ENCODE data around the gene SP7.

SP7 gene

GRCh38 chr12:53295891-53296219, 40.3 kb downstream of the SP7 start:
- H3K9me3 ChIP-seq (ENCODE audit: control insufficient read depth in 2 of 2, low read length in 2 of 2), result no peaks in the 10 kb centered on the region
- no peaks in the 10 kb centered on the region for H3K27me3 ChIP-seq (ENCODE audit: control insufficient read depth in 1 of 2, insufficient read depth in 2 of 2, low read length in 2 of 2)
- H3K4me3 ChIP-seq (ENCODE audit: low read length in 2 of 2), result peak overlapping the region; percentile 94 to 100
- peak overlapping the region; percentile 82 to 99 for H3K9ac ChIP-seq (ENCODE audit: low read length in 2 of 2)
- peaks cover 51% of the 10 kb centered on the region for H3K4me1 ChIP-seq (ENCODE audit: control insufficient read depth, insufficient read depth, low read length)
- H3K36me3 ChIP-seq (ENCODE audit: control insufficient read depth in 2 of 2, insufficient read depth in 2 of 2, low read length in 2 of 2), result peaks cover 5 to 8% of the 10 kb centered on the region in 2 donors
- H3K27ac ChIP-seq (ENCODE audit: low read length), result peak overlapping the region; percentile 89

- Histone ChIP-seq H3K27ac (ENCODE audit: low read length) (peak within 1 kb of the TSS; percentile 89), H3K9me3 (ENCODE audit: control insufficient read depth in 2 of 2, low read length in 2 of 2) (no peaks in the 10 kb centered on the region), H3K9ac (ENCODE audit: low read length in 2 of 2) (peak within 1 kb of the TSS; percentile 82 to 99), H3K36me3 (ENCODE audit: control insufficient read depth in 2 of 2, insufficient read depth in 2 of 2, low read length in 2 of 2) (peaks cover 5 to 8% of the 10 kb centered on the region in 2 donors), H3K4me1 (ENCODE audit: control insufficient read depth, insufficient read depth, low read length) (peaks cover 46% of the 10 kb centered on the region), H3K27me3 (ENCODE audit: control insufficient read depth in 1 of 2, insufficient read depth in 2 of 2, low read length in 2 of 2) (no peaks in the 10 kb centered on the region), H3K4me3 (ENCODE audit: low read length in 2 of 2) (peak within 1 kb of the TSS; percentile 94 to 100)
Measured at GRCh38 chr12:53295070-53295890, 40.9 kb downstream of the SP7 start, which contains the start of gene PFDN5. TSS of gene PFDN5 (plus strand) at chr12:53295542. CDS start at chr12:53295568, 26 bp downstream.

DNA sequence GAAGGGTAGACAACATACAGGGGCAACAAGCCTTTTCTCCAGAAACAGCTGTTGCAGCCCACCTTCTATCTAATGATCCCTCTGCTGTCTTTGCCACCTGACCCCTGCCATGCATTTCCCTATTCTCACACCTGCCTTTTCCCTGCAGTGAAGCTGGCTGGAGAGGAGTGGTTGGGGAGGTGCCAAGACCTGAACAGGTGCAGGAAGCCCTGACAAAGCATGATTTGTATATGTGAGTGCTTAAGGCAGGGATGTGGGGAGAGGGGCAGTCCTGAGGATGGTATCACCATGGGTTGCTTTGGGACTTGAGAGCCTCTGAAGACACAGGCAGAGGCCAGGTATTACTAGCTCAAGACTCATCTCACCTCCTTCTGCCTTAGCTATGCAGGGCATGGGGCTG, 43.7 kb downstream of the SP7 start:
- no peaks in the 10 kb centered on the region for H3K27me3 ChIP-seq (ENCODE audit: control insufficient read depth in 1 of 2, insufficient read depth in 2 of 2, low read length in 2 of 2)
- no peak overlapping the region for H3K9ac ChIP-seq (ENCODE audit: low read length in 2 of 2)
- no peak overlapping the region for H3K4me3 ChIP-seq (ENCODE audit: low read length in 2 of 2)
- H3K4me1 ChIP-seq (ENCODE audit: control insufficient read depth, insufficient read depth, low read length), result peaks cover 30% of the 10 kb centered on the region
- peaks cover 0 to under 1% of the 10 kb centered on the region in 2 donors for H3K36me3 ChIP-seq (ENCODE audit: control insufficient read depth in 2 of 2, insufficient read depth in 2 of 2, low read length in 2 of 2)
- no peak overlapping the region for H3K27ac ChIP-seq (ENCODE audit: low read length)
- H3K9me3 ChIP-seq (ENCODE audit: control insufficient read depth in 2 of 2, low read length in 2 of 2), result no peaks in the 10 kb centered on the region

DNA sequence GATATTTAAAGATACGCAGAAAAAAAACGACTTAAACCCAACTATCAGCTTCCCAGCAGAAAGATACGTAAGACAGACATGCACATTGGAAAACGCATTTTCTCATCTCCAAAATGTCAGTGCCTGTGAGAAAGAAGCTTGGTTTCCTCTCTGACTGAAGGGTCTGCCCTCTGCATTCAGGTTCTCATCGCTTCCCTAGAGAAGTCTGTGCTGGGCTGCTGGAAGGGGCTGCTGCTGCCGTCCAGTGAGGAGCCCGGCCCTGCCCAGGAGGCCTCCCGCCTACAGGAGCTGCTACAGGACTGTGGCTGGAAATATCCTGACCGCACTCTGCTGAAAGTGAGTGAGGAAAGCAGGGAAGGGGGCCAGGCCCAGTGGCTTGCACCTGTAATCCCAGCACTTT, 45.5 kb downstream of the SP7 start:
- no peaks in the 10 kb centered on the region for H3K36me3 ChIP-seq (ENCODE audit: control insufficient read depth in 2 of 2, insufficient read depth in 2 of 2, low read length in 2 of 2)

GRCh38 chr12:53289891-53290290, 46.3 kb downstream of the SP7 start:
- Histone ChIP-seq H3K27me3 (ENCODE audit: control insufficient read depth in 1 of 2, insufficient read depth in 2 of 2, low read length in 2 of 2) (no peaks in the 10 kb centered on the region), H3K27ac (ENCODE audit: low read length) (no peak overlapping the region), H3K9ac (ENCODE audit: low read length in 2 of 2) (no peak overlapping the region), H3K4me1 (ENCODE audit: control insufficient read depth, insufficient read depth, low read length) (peaks cover 9% of the 10 kb centered on the region), H3K4me3 (ENCODE audit: low read length in 2 of 2) (no peak overlapping the region), H3K36me3 (ENCODE audit: control insufficient read depth in 2 of 2, insufficient read depth in 2 of 2, low read length in 2 of 2) (no peaks in the 10 kb centered on the region), H3K9me3 (ENCODE audit: control insufficient read depth in 2 of 2, low read length in 2 of 2) (no peaks in the 10 kb centered on the region)

More for the DNA sequence above, 45.5 kb downstream of the SP7 start:
- Histone ChIP-seq H3K9ac (ENCODE audit: low read length in 2 of 2) (no peak overlapping the region), H3K4me1 (ENCODE audit: control insufficient read depth, insufficient read depth, low read length) (peaks cover 12% of the 10 kb centered on the region), H3K27me3 (ENCODE audit: control insufficient read depth in 1 of 2, insufficient read depth in 2 of 2, low read length in 2 of 2) (no peaks in the 10 kb centered on the region), H3K27ac (ENCODE audit: low read length) (no peak overlapping the region), H3K4me3 (ENCODE audit: low read length in 2 of 2) (no peak overlapping the region), H3K9me3 (ENCODE audit: control insufficient read depth in 2 of 2, low read length in 2 of 2) (no peaks in the 10 kb centered on the region)

DNA sequence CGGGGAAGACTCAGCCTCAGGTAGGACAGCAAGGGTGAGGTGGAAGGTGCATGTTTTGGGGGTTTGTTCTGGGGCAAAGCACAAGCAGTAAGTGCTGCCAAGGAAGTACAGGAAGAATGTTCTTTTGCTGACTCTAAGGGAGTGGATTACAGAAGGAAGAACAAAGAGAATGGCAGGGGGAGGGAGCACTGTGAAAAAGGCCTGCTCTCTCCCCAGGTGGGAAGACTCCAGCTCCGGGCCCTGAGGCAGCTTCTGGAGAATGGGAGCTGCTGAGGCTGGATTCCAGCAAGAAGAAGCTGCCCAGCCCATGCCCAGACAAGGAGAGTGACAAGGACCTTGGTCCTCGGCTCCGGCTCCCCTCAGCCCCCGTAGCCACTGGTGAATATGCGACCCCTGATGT, 47.8 kb downstream of the SP7 start:
- Histone ChIP-seq H3K27me3 (ENCODE audit: control insufficient read depth in 1 of 2, insufficient read depth in 2 of 2, low read length in 2 of 2) (no peaks in the 10 kb centered on the region), H3K4me1 (ENCODE audit: control insufficient read depth, insufficient read depth, low read length) (peaks cover 3% of the 10 kb centered on the region), H3K9me3 (ENCODE audit: control insufficient read depth in 2 of 2, low read length in 2 of 2) (no peaks in the 10 kb centered on the region), H3K9ac (ENCODE audit: low read length in 2 of 2) (no peak overlapping the region), H3K27ac (ENCODE audit: low read length) (no peak overlapping the region), H3K4me3 (ENCODE audit: low read length in 2 of 2) (no peak overlapping the region), H3K36me3 (ENCODE audit: control insufficient read depth in 2 of 2, insufficient read depth in 2 of 2, low read length in 2 of 2) (no peaks in the 10 kb centered on the region)

DNA sequence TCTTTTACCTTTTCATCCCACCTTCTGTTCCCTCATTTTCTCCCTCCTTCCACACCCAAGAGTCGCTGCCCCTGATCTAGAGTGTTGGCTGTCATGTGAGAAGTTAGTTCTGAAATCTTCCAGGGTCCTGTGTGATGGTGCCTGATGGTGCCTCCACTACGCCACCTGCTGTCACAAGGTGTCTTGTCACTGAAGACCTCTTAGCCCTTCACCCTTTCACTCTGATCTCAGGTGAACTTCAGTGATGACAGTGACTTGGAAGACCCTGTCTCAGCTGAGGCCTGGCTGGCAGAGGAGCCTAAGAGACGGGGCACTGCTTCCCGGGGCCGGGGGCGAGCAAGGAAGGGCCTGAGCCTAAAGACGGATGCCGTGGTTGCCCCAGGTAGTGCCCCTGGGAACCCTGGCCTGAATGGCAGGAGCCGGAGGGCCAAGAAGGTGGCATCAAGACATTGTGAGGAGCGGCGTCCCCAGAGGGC, 48.4 kb downstream of the SP7 start:
- Histone ChIP-seq H3K27ac (ENCODE audit: low read length) (no peak overlapping the region), H3K36me3 (ENCODE audit: control insufficient read depth in 2 of 2, insufficient read depth in 2 of 2, low read length in 2 of 2) (no peaks in the 10 kb centered on the region), H3K27me3 (ENCODE audit: control insufficient read depth in 1 of 2, insufficient read depth in 2 of 2, low read length in 2 of 2) (no peaks in the 10 kb centered on the region), H3K4me3 (ENCODE audit: low read length in 2 of 2) (no peak overlapping the region), H3K4me1 (ENCODE audit: control insufficient read depth, insufficient read depth, low read length) (peaks cover 3% of the 10 kb centered on the region), H3K9me3 (ENCODE audit: control insufficient read depth in 2 of 2, low read length in 2 of 2) (no peaks in the 10 kb centered on the region), H3K9ac (ENCODE audit: low read length in 2 of 2) (peak overlapping the region in 1 of 2 donors; percentile 22)

DNA sequence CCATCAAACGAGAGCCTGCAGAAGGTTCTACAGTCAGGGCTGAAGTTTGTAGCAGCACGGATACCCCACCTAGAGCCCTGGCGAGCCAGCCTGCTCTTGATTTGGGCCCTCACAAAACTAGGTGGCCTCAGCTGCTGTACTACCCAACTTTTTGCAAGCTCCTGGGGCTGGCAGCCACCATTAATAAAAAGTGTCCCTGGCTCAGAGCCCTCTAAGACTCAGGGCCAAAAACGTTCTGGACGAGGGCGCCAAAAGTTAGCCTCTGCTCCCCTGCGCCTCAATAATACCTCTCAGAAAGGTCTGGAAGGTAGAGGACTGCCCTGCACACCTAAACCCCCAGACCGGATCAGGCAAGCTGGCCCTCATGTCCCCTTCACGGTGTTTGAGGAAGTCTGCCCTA, 49.7 kb downstream of the SP7 start:
- H3K36me3 ChIP-seq (ENCODE audit: control insufficient read depth in 2 of 2, insufficient read depth in 2 of 2, low read length in 2 of 2), result no peaks in the 10 kb centered on the region
- H3K9me3 ChIP-seq (ENCODE audit: control insufficient read depth in 2 of 2, low read length in 2 of 2), result no peaks in the 10 kb centered on the region
- peak overlapping the region in 1 of 2 donors; percentile 21 for H3K9ac ChIP-seq (ENCODE audit: low read length in 2 of 2)
- peaks cover 3% of the 10 kb centered on the region for H3K4me1 ChIP-seq (ENCODE audit: control insufficient read depth, insufficient read depth, low read length)
- H3K27me3 ChIP-seq (ENCODE audit: control insufficient read depth in 1 of 2, insufficient read depth in 2 of 2, low read length in 2 of 2), result no peaks in the 10 kb centered on the region
- no peak overlapping the region for H3K4me3 ChIP-seq (ENCODE audit: low read length in 2 of 2)
- H3K27ac ChIP-seq (ENCODE audit: low read length), result no peak overlapping the region

DNA sequence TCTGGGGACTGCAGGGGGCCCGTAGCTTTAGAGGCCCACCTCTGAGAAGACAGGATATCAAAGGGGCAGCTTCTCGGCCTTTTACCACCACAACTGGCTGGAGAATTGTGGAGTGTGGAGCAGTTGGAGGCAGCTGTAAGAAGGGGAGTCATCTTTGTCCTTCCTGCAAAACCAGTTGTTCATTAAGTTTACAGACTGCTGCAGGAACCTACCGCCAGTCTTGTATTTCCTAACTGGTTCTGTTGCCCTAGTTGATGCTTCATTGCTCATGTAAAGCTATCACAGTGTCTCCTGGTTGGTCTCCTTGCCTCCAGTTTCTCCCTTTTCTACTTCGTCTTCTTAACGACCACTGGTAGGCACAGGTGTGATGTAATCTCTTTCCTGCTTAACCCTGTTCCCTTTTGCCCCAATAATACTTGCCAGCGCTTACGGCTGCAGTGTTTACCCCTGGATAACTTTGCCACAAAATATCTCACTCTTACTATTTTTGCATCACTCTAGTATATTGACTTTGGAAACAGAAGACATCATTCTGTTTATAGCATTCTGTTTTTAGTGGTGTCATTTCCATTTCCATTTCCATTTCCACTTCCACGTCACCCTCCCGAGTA, 56.2 kb downstream of the SP7 start:
- no peaks in the 10 kb centered on the region for H3K27me3 ChIP-seq (ENCODE audit: control insufficient read depth in 1 of 2, insufficient read depth in 2 of 2, low read length in 2 of 2)
- H3K4me1 ChIP-seq (ENCODE audit: control insufficient read depth, insufficient read depth, low read length), result no peaks in the 10 kb centered on the region
- H3K9ac ChIP-seq (ENCODE audit: low read length in 2 of 2), result no peak overlapping the region
- H3K9me3 ChIP-seq (ENCODE audit: control insufficient read depth in 2 of 2, low read length in 2 of 2), result no peaks in the 10 kb centered on the region
- no peak overlapping the region for H3K4me3 ChIP-seq (ENCODE audit: low read length in 2 of 2)
- no peaks in the 10 kb centered on the region for H3K36me3 ChIP-seq (ENCODE audit: control insufficient read depth in 2 of 2, insufficient read depth in 2 of 2, low read length in 2 of 2)
- H3K27ac ChIP-seq (ENCODE audit: low read length), result no peak overlapping the region

DNA sequence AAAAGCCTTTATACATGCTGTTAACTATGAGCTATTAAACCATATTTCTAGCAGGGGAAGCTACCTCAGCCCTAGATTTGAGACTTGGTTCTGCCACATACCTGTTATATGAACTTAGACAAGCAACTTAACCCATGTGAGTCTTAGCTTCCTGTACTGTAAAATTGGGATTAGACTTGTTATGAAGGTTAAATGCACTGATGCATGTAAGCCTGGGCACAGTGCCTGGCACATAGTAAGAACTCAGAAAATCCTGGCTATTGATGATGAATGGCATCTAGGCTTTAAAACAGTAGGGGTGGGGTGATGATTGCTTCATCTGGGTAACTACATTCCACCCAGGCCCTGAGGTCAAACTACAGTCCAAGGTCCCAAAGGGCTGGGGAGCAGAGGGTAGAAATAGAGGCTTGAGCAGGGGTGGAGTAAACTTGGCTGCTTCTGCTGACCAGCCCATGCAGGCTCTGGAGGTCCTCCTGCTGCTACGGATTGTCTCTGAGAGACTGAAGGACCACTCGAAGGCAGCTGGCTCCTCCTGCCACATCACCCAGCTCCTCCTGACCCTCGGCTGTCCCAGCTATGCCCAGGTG, 56.8 kb downstream of the SP7 start:
- no peak overlapping the region for H3K9ac ChIP-seq (ENCODE audit: low read length in 2 of 2)
- no peaks in the 10 kb centered on the region for H3K36me3 ChIP-seq (ENCODE audit: control insufficient read depth in 2 of 2, insufficient read depth in 2 of 2, low read length in 2 of 2)
- no peak overlapping the region for H3K27ac ChIP-seq (ENCODE audit: low read length)
- H3K9me3 ChIP-seq (ENCODE audit: control insufficient read depth in 2 of 2, low read length in 2 of 2), result no peaks in the 10 kb centered on the region
- H3K27me3 ChIP-seq (ENCODE audit: control insufficient read depth in 1 of 2, insufficient read depth in 2 of 2, low read length in 2 of 2), result no peaks in the 10 kb centered on the region
- no peaks in the 10 kb centered on the region for H3K4me1 ChIP-seq (ENCODE audit: control insufficient read depth, insufficient read depth, low read length)
- no peak overlapping the region for H3K4me3 ChIP-seq (ENCODE audit: low read length in 2 of 2)
